Measurements from ENCODE around the gene PRRT4. TPM values are rescaled to one million over a fixed set of nuclear protein-coding genes. Genes with fewer than 3 reads are reported as not detected.

Gene PRRT4
- total RNA-seq, 1 experiment from 2014 or later: not detected

Other genes starting within 250 kb of the PRRT4 start
- gene LEP, start 120.4 kb downstream of the PRRT4 start, total RNA-seq (2014; rRNA removed; shearing (Covaris generic)): not detected in 2 replicates
- 4.5 and 18.5 TPM in 2 replicates for gene RBM28, start 17.8 kb downstream of the PRRT4 start, total RNA-seq (2014; rRNA removed; shearing (Covaris generic))
- 40.0 and 59.1 TPM in 2 replicates for gene IMPDH1, start 48.3 kb upstream of the PRRT4 start, total RNA-seq (2014; rRNA removed; shearing (Covaris generic))
- 14.5 and 17.0 TPM in 2 replicates for gene HILPDA, start 94.2 kb upstream of the PRRT4 start, total RNA-seq (2014; rRNA removed; shearing (Covaris generic))
- gene METTL2B, start 115.1 kb upstream of the PRRT4 start, total RNA-seq (2014; rRNA removed; shearing (Covaris generic)): 31.3 and 36.0 TPM in 2 replicates